GM18499 (cell line): Measurements from ENCODE around the gene RHBDD1.

Source experiments
- ATAC-seq: cut with Tn5 transposase; IDR thresholded peaks from one replicate; pipeline ENCODE4 v1.9.1; 2021; ENCODE audit warnings: moderate number of reproducible peaks; ENCODE audit not compliant: insufficient read depth, unreplicated experiment

The RHBDD1 gene

GRCh38 chr2:226973816-226974215, 138.0 kb downstream of the RHBDD1 start:
- ATAC-seq, result no peak

GRCh38 chr2:226977775-226978190, 141.9 kb downstream of the RHBDD1 start:
- no peak for ATAC-seq

GRCh38 chr2:226978300-226978699, 142.4 kb downstream of the RHBDD1 start:
- no peak for ATAC-seq

- no peak for ATAC-seq
Observed at GRCh38 chr2:226979004-226979403, 143.2 kb downstream of the RHBDD1 start.

- ATAC-seq, result no peak
Observed at GRCh38 chr2:226981791-226982326, 146.0 kb downstream of the RHBDD1 start.

- no peak for ATAC-seq
Observed at GRCh38 chr2:226983895-226984749, 148.3 kb downstream of the RHBDD1 start.

GRCh38 chr2:226984750-226985582, 149.1 kb downstream of the RHBDD1 start:
- ATAC-seq, result peak; percentile 95

- ATAC-seq, result no peak
Observed at GRCh38 chr2:226985583-226985946, 149.7 kb downstream of the RHBDD1 start.

- ATAC-seq, result no peak
Observed at GRCh38 chr2:226991663-226992062, 155.8 kb downstream of the RHBDD1 start.

GRCh38 chr2:226993171-226993570, 157.3 kb downstream of the RHBDD1 start:
- no peak for ATAC-seq

GRCh38 chr2:226994775-226995174, 158.9 kb downstream of the RHBDD1 start:
- no peak for ATAC-seq

- ATAC-seq, result no peak
Observed at GRCh38 chr2:226995625-226996041, 159.8 kb downstream of the RHBDD1 start.

GRCh38 chr2:226999661-227000060, 163.8 kb downstream of the RHBDD1 start:
- ATAC-seq, result no peak

GRCh38 chr2:227000123-227000522, 164.3 kb downstream of the RHBDD1 start:
- no peak for ATAC-seq

GRCh38 chr2:227004482-227004881, 168.6 kb downstream of the RHBDD1 start:
- ATAC-seq, result no peak

GRCh38 chr2:227006189-227006897, 170.5 kb downstream of the RHBDD1 start:
- no peak for ATAC-seq

GRCh38 chr2:227007148-227007547, 171.3 kb downstream of the RHBDD1 start:
- ATAC-seq, result no peak

- ATAC-seq, result no peak
Observed at GRCh38 chr2:227007940-227008339, 172.1 kb downstream of the RHBDD1 start.

- ATAC-seq, result no peak
Observed at GRCh38 chr2:227010433-227010832, 174.6 kb downstream of the RHBDD1 start.

- ATAC-seq, result no peak
Observed at GRCh38 chr2:227013330-227013729, 177.5 kb downstream of the RHBDD1 start.
